Measurements from ENCODE around the gene ZDHHC14.

The ZDHHC14 gene

GRCh38 chr6:157494132-157494710 is 113.2 kb downstream of the ZDHHC14 start:
- no peak for DNase-seq

- no peak for DNase-seq
Observed at GRCh38 chr6:157496534-157497095, 115.6 kb downstream of the ZDHHC14 start.

GRCh38 chr6:157497579-157497978 is 116.6 kb downstream of the ZDHHC14 start:
- DNase-seq: no peak

- no peak for DNase-seq
Observed at GRCh38 chr6:157498817-157499216, 117.8 kb downstream of the ZDHHC14 start.

- no peak for DNase-seq
Observed at GRCh38 chr6:157500022-157500421, 119.0 kb downstream of the ZDHHC14 start.

GRCh38 chr6:157503018-157503747 is 122.2 kb downstream of the ZDHHC14 start:
- no peak for DNase-seq

- no peak for DNase-seq
Observed at GRCh38 chr6:157505912-157506491, 125.0 kb downstream of the ZDHHC14 start.

- DNase-seq: no peak
Observed at GRCh38 chr6:157510323-157511188, 129.6 kb downstream of the ZDHHC14 start.

- DNase-seq: no peak
Observed at GRCh38 chr6:157511682-157512381, 130.8 kb downstream of the ZDHHC14 start.

- DNase-seq: no peak
Observed at GRCh38 chr6:157512382-157512682, 131.3 kb downstream of the ZDHHC14 start.

GRCh38 chr6:157513004-157513603 is 132.1 kb downstream of the ZDHHC14 start:
- no peak for DNase-seq

GRCh38 chr6:157513619-157514485 is 132.9 kb downstream of the ZDHHC14 start:
- DNase-seq: no peak

GRCh38 chr6:157514659-157515496 is 133.9 kb downstream of the ZDHHC14 start:
- no peak for DNase-seq

GRCh38 chr6:157516319-157517026 is 135.5 kb downstream of the ZDHHC14 start:
- DNase-seq: no peak

- no peak for DNase-seq
Observed at GRCh38 chr6:157517601-157518359, 136.8 kb downstream of the ZDHHC14 start.

- no peak for DNase-seq
Observed at GRCh38 chr6:157518397-157519250, 137.6 kb downstream of the ZDHHC14 start.

- no peak for DNase-seq
Observed at GRCh38 chr6:157519255-157520116, 138.5 kb downstream of the ZDHHC14 start.
